Measurements from ENCODE around the gene EBF3.
A peak's percentile ranks its signal among the peaks of the same experiment; 100 is the strongest.

The EBF3 gene

DNA sequence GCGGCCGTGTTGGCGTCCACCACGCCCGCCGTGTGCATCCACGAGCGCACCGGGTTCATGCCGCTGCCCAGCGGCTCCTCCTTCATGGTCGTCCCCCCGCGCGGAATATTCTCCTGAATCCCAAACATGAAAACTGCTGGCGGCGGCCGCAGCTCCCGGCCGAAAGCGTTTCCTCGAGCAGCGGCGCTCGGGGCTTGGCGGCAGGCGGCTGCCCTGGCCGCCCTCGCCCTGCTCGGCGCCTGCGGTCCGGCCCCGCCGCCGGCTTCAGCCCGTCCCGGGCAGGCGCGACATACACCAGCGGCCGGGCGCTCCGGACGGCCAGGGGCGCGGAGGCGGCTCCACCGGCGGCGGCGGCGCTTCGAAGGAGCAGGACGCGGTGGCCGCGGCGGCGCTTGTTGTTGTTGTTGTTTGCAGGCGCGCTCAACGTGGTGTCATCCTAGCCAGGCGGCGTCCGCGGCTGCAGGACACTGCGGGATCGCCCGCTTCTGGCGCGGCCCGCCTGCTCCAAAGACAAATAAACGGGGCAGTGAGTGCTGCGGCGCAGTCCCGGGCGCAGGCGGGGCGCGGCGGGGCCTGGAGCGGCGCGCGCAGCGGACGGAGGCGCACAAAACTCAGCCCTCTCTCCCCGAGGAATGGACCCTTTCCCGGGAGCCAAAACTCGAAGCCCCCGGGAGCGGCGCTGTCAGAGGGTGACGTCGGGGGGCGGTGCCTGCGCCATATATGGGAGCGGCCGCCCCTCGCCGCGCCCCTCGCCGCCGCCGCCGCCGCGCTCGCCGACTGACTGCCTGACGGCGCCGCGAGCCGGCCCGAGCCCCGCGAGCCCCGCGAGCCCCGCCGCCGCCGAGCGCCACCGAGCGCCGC lies at the start of gene EBF3:
Gene EBF3, minus strand, starts transcription at position 634 of the 861 bp plus-strand sequence. Its CDS starts 506 bp downstream, at position 128.
- Histone ChIP-seq H3K27ac (peak within 1 kb of the TSS; percentile 70), H3K27me3 (peaks cover 0 to 72% of the 10 kb centered on the region in 2 donors), H3K4me3 (peak within 1 kb of the TSS; percentile 61 to 70), H3K36me3 (no peaks in the 10 kb centered on the region), H3K4me1 (peaks cover 0 to 51% (median 25%) of the 10 kb centered on the region in 4 donors), H3K9me3 (no peaks in the 10 kb centered on the region)
- no peak for TF ChIP-seq CTCF (IDR thresholded peaks at IDR 0.05)
- intact Hi-C loops (cut with DNase I; ENCODE audit: low total_unique reads) = no loop called here
- DNase-seq = peak; percentile 86 to 89

DNA sequence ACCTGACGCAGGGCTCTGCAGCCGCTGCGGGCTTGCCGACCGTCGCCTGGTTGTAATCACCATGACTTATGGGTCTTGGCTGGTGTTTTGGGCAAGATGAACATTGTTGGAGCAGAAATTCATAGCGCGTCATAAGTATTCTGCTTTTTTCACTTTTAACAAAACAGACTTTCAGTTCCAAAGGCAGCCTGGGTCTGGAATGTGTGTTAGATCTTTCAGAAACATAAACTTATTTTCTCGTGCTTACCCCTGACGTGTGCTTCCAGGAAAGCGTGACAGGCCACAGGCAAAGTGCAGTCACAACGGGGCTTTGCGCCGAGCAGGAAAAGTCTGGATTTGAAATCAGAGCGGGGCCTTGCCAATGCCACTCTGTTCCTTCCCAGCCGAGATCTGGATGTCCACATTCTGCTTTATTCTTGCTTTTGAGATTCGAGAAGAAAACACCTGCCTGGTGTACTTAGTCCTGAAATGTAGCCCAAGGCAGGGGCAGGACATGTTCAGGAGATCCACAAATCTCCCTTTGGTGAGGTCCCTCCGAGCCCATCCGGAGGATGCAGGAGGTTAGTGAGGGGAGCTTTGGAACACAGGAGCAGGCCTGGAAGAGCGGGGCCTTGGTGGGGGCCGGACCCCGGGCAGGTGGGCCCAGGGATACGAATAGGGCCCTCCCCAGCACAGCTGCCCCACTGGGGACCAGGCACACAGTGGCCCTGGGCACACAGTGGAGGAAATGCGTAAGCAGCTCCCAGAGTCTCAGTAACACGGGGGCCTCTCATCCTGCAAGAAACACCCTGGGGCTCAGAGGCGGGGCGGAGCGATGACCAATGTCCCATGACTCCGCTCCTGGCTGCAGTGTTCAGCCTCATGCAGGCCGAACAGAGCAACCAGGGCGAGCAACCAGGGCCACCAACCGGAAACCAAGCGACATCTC lies 49.5 kb upstream of the EBF3 start:
- TF ChIP-seq CTCF (IDR thresholded peaks at IDR 0.05) = no peak
- intact Hi-C loops (cut with DNase I; ENCODE audit: low total_unique reads) = no loop called here
- no peak for DNase-seq
- no peak overlapping the region for H3K4me3 ChIP-seq
- no peak overlapping the region for H3K27ac ChIP-seq
- no peaks in the 10 kb centered on the region for H3K4me1 ChIP-seq
- no peaks in the 10 kb centered on the region for H3K9me3 ChIP-seq
- H3K27me3 ChIP-seq = peaks cover 0 to 49% of the 10 kb centered on the region in 2 donors
- no peaks in the 10 kb centered on the region for H3K36me3 ChIP-seq

DNA sequence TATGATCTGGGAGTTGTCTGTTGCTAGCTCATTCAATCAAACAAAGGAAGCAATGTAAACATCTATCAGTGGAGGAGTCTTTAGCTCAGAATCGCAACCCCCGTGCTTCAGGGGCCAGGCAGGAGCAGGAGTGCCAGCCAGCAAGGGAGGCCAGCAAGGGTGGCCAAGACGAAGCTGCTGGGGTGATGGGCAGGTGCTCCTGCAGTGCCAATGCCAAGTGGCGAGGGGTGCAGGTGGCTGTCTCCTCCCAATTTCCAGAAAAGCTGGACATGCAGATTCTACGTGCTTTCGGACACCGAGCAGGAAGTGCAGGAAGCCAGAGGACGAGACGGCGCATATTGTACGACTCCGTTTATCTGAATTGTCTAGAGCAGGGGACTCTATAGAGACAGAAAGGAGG lies 48.1 kb upstream of the EBF3 start:
- no peak for TF ChIP-seq CTCF (IDR thresholded peaks at IDR 0.05)
- H3K27ac ChIP-seq = no peak overlapping the region
- peaks cover 0 to 43% of the 10 kb centered on the region in 2 donors for H3K27me3 ChIP-seq
- DNase-seq = no peak
- no peaks in the 10 kb centered on the region for H3K4me1 ChIP-seq
- no peaks in the 10 kb centered on the region for H3K36me3 ChIP-seq
- intact Hi-C loops (cut with DNase I; ENCODE audit: low total_unique reads) = no loop called here
- no peak overlapping the region for H3K4me3 ChIP-seq
- H3K9me3 ChIP-seq = no peaks in the 10 kb centered on the region

DNA sequence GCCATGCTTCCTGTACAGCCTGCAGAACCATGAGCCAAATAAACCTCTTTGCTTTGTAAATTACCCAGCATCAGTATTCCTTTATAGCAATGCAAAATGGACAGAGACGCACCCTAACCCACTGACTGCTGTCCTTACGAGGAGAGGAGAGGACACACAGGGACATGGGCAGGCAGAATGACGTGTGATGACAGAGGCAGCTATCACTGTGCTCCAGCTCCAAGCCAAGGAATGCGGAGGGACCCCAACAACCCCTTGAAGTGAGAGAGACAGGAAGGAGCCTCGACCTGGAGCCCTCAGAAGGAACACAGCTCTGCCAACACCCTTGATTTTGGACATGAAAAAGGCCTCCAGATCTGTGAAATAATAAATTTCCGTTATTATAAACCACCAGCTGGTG lies 46.6 kb upstream of the EBF3 start:
- no peak for DNase-seq
- H3K36me3 ChIP-seq = no peaks in the 10 kb centered on the region
- peaks cover 0 to 42% of the 10 kb centered on the region in 2 donors for H3K27me3 ChIP-seq
- no peak overlapping the region for H3K4me3 ChIP-seq
- intact Hi-C loops (cut with DNase I; ENCODE audit: low total_unique reads) = no loop called here
- no peak for TF ChIP-seq CTCF (IDR thresholded peaks at IDR 0.05)
- H3K27ac ChIP-seq = no peak overlapping the region
- no peaks in the 10 kb centered on the region for H3K4me1 ChIP-seq
- H3K9me3 ChIP-seq = no peaks in the 10 kb centered on the region

DNA sequence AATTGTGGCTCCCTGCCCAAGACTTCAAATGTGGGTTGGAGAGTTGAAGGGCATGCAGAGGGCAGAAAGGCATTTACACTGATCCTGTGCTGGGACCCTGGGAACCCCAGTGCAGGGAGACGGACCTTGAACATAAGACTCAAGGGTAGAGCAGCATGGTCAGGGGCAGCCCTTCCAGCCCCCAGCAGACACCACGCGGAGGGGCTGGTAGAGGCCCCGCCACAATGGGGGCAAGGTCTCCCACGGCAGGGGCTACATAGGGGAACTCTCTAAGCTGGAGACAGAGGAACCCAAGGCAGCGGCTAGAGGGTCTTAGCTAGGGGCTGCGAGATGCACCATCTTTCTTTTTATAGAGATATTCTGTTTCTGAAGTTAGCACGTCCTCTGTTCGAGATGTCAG lies 45.2 kb upstream of the EBF3 start:
- Histone ChIP-seq H3K4me1 (no peaks in the 10 kb centered on the region), H3K36me3 (no peaks in the 10 kb centered on the region), H3K27me3 (peaks cover 0 to 30% of the 10 kb centered on the region in 2 donors), H3K27ac (no peak overlapping the region), H3K9me3 (no peaks in the 10 kb centered on the region), H3K4me3 (no peak overlapping the region)
- no peak for TF ChIP-seq CTCF (IDR thresholded peaks at IDR 0.05)
- intact Hi-C loops (cut with DNase I; ENCODE audit: low total_unique reads) = no loop called here
- no peak for DNase-seq

Data from tibial artery (tissue), 4 donors.